ENCODE data around the gene SERTAD1.
"Not testable (repeated sequence)": the region's sequence is repeated elsewhere in the genome, so short reads cannot be mapped to it uniquely, and the experiment has no call there.

SERTAD1 gene

GRCh38 chr19:40421993-40422747 is 3.6 kb downstream of the SERTAD1 start:
- DNase-seq = no peak

GRCh38 chr19:40420766-40421765 is 4.7 kb downstream of the SERTAD1 start:
- peak; percentile 93 for DNase-seq

GRCh38 chr19:40420451-40420765 is 5.4 kb downstream of the SERTAD1 start:
- DNase-seq = no peak

- DNase-seq = no peak
Measured at GRCh38 chr19:40419780-40420179, 6.0 kb downstream of the SERTAD1 start.

GRCh38 chr19:40419066-40419612 is 6.7 kb downstream of the SERTAD1 start:
- no peak for DNase-seq

- DNase-seq = no peak
Measured at GRCh38 chr19:40418040-40418439, 7.8 kb downstream of the SERTAD1 start.

- DNase-seq = no peak
Measured at GRCh38 chr19:40417643-40417981, 8.2 kb downstream of the SERTAD1 start.

GRCh38 chr19:40416918-40417642 is 8.7 kb downstream of the SERTAD1 start:
- DNase-seq = no peak

GRCh38 chr19:40415768-40416167 is 10.0 kb downstream of the SERTAD1 start:
- no peak for DNase-seq

GRCh38 chr19:40414542-40415535 is 11.0 kb downstream of the SERTAD1 start:
- peak; percentile 43 for DNase-seq

- peak; percentile 59 for DNase-seq
Measured at GRCh38 chr19:40413291-40413845, 12.4 kb downstream of the SERTAD1 start, which contains the start of gene PRX. TSS of gene PRX (minus strand) at chr19:40413378. CDS start at chr19:40407932, 5,446 bp downstream.

- no peak for DNase-seq
Measured at GRCh38 chr19:40412866-40413265, 12.9 kb downstream of the SERTAD1 start.

- DNase-seq = no peak
Measured at GRCh38 chr19:40411958-40412499, 13.8 kb downstream of the SERTAD1 start.

GRCh38 chr19:40411125-40411842 is 14.5 kb downstream of the SERTAD1 start:
- DNase-seq = no peak

- DNase-seq = no peak
Measured at GRCh38 chr19:40410030-40410389, 15.8 kb downstream of the SERTAD1 start.

- not testable (repeated sequence) for DNase-seq
Measured at GRCh38 chr19:40408598-40408925, 17.2 kb downstream of the SERTAD1 start.

GRCh38 chr19:40407714-40408597 is 17.8 kb downstream of the SERTAD1 start:
- DNase-seq = no peak

- DNase-seq = peak; percentile 91
Measured at GRCh38 chr19:40403262-40403984, 22.4 kb downstream of the SERTAD1 start.

GRCh38 chr19:40400559-40400958 is 25.2 kb downstream of the SERTAD1 start:
- DNase-seq = no peak
